Measurements from ENCODE around the gene TPD52L2.

DNA sequence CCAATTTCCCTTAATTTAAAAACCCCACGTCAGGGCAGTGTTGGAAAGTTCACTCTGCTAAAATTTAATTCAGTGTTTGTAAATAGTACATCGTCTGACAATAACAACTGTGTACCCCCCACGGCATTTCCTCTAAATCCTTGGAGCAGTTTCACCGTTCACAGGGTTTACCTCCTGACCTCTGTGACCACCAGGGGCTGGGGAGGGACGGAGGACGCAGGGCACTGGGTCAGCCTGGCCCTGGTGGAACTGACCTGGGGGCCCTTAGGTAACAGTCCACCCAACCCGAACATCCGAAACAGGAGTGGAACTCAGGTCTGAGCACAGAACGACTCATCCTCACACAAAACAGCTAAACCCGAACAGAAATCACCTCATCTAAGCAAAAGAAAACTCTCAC lies 36.1 kb upstream of the TPD52L2 start:
- TF ChIP-seq, protein P1, sequence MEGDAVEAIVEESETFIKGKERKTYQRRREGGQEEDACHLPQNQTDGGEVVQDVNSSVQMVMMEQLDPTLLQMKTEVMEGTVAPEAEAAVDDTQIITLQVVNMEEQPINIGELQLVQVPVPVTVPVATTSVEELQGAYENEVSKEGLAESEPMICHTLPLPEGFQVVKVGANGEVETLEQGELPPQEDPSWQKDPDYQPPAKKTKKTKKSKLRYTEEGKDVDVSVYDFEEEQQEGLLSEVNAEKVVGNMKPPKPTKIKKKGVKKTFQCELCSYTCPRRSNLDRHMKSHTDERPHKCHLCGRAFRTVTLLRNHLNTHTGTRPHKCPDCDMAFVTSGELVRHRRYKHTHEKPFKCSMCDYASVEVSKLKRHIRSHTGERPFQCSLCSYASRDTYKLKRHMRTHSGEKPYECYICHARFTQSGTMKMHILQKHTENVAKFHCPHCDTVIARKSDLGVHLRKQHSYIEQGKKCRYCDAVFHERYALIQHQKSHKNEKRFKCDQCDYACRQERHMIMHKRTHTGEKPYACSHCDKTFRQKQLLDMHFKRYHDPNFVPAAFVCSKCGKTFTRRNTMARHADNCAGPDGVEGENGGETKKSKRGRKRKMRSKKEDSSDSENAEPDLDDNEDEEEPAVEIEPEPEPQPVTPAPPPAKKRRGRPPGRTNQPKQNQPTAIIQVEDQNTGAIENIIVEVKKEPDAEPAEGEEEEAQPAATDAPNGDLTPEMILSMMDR (IDR thresholded peaks at IDR 0.05) = no peak
- TF ChIP-seq EZH2 (IDR thresholded peaks at IDR 0.05; ENCODE audit: borderline replicate concordance, insufficient read depth, low read depth, low read length, poor library complexity, severe bottlenecking) = no peak
